Ureter (tissue), 1 donor: ENCODE measurements around the gene KPTN. TPM values are rescaled to one million over a fixed set of nuclear protein-coding genes. Genes with fewer than 3 reads are reported as not detected.

Experiments
- DNase-seq: peaks from one replicate; pipeline ENCODE4 v3.0.0-alpha.2; 2020; ENCODE audit warnings: low spot score
- total RNA-seq: library from RNA; stranded (reverse); gene quantifications from one replicate; pipeline ENCODE4 v1.2.4, GENCODE V29; 2023
- donor health status: DM: yes; HTN: yes; CAD: no.

KPTN gene
- total RNA-seq, 1 donor from 2014 or later: 13.9 TPM

GRCh38 chr19:47435883-47436417, 48.1 kb downstream of the KPTN start:
- DNase-seq: no peak

- no peak for DNase-seq
These were observed 48.8 kb downstream of the KPTN start for GRCh38 chr19:47435196-47435595.

GRCh38 chr19:47434088-47434487, 49.9 kb downstream of the KPTN start:
- no peak for DNase-seq

- no peak for DNase-seq
These were observed 50.9 kb downstream of the KPTN start for GRCh38 chr19:47433121-47433520.

GRCh38 chr19:47432499-47432898, 51.5 kb downstream of the KPTN start:
- no peak for DNase-seq

- DNase-seq: no peak
These were observed 51.9 kb downstream of the KPTN start for GRCh38 chr19:47432091-47432490.

GRCh38 chr19:47430041-47430802, 53.8 kb downstream of the KPTN start:
- DNase-seq: no peak

GRCh38 chr19:47429140-47429793, 54.8 kb downstream of the KPTN start:
- no peak for DNase-seq

GRCh38 chr19:47428177-47428894, 55.7 kb downstream of the KPTN start:
- peak; percentile 86 for DNase-seq

GRCh38 chr19:47427241-47428176, 56.5 kb downstream of the KPTN start:
- DNase-seq: peak; percentile 61

Other genes with a start within 250 kb of the KPTN start
- gene CCDC9, start 227.7 kb downstream of the KPTN start, total RNA-seq: 37.2 TPM
- gene INAFM1, start 209.3 kb downstream of the KPTN start, total RNA-seq: 22.2 TPM
- gene C5AR1, start 174.4 kb downstream of the KPTN start, total RNA-seq: 5.1 TPM
- 2.1 TPM for gene C5AR2, start 152.0 kb downstream of the KPTN start, total RNA-seq
- gene DHX34, start 134.9 kb downstream of the KPTN start, total RNA-seq: 20.6 TPM
- 20.0 TPM for gene MEIS3, start 64.7 kb downstream of the KPTN start, total RNA-seq
- 2.7 TPM for gene SLC8A2, start 12.3 kb downstream of the KPTN start, total RNA-seq
- 158 TPM for gene NAPA, start 30.8 kb upstream of the KPTN start, total RNA-seq
- 0.70 TPM for gene ZNF541, start 88.9 kb upstream of the KPTN start, total RNA-seq
- gene BICRA, start 124.9 kb upstream of the KPTN start, total RNA-seq: 19.4 TPM
- 126 TPM for gene EHD2, start 229.2 kb upstream of the KPTN start, total RNA-seq